KOPT-K1 (cell line): ENCODE results near the gene ROBO1.
"Not testable (repeated sequence)": the region's sequence is repeated elsewhere in the genome, so short reads cannot be mapped to it uniquely, and the experiment has no call there.

Experiments
- H3K27ac ChIP-seq: fragments of 200-600 bp; sonication (generic); 2 replicates; pipeline ENCODE4 v1.5.1; 2016; ENCODE audit warnings: antibody characterized with exemption, mild to moderate bottlenecking, low read depth, low read length; ENCODE audit not compliant: poor library complexity, severe bottlenecking
- H3K36me3 ChIP-seq: fragments of 200-600 bp; sonication (generic); 2 replicates; pipeline ENCODE4 v1.5.1; 2017; ENCODE audit warnings: antibody characterized with exemption, mild to moderate bottlenecking, low read length, moderate library complexity; ENCODE audit not compliant: insufficient read depth
- H3K9me3 ChIP-seq: fragments of 200-600 bp; sonication (generic); 2 replicates; pipeline ENCODE4 v1.5.1; 2017; ENCODE audit warnings: antibody characterized with exemption, low read length, mild to moderate bottlenecking; ENCODE audit not compliant: insufficient read depth, poor library complexity, severe bottlenecking

The ROBO1 gene

GRCh38 chr3:79326642-79327041 is 441.2 kb downstream of the ROBO1 start:
- no peaks in the 10 kb centered on the region for H3K36me3 ChIP-seq
- no peaks in the 10 kb centered on the region for H3K9me3 ChIP-seq
- H3K27ac ChIP-seq: no peak overlapping the region

GRCh38 chr3:79325833-79326383 is 441.9 kb downstream of the ROBO1 start:
- H3K36me3 ChIP-seq, H3K27ac ChIP-seq, H3K9me3 ChIP-seq: not testable (repeated sequence)

- H3K36me3 ChIP-seq: no peaks in the 10 kb centered on the region
- H3K27ac ChIP-seq: no peak overlapping the region
- H3K9me3 ChIP-seq: no peaks in the 10 kb centered on the region
These were observed 450.0 kb downstream of the ROBO1 start for GRCh38 chr3:79317551-79318518.

- H3K36me3 ChIP-seq: no peaks in the 10 kb centered on the region
- H3K9me3 ChIP-seq: no peaks in the 10 kb centered on the region
- no peak overlapping the region for H3K27ac ChIP-seq
These were observed 452.8 kb downstream of the ROBO1 start for GRCh38 chr3:79314962-79315361.

GRCh38 chr3:79314544-79314943 is 453.3 kb downstream of the ROBO1 start:
- no peaks in the 10 kb centered on the region for H3K9me3 ChIP-seq
- no peaks in the 10 kb centered on the region for H3K36me3 ChIP-seq
- H3K27ac ChIP-seq: no peak overlapping the region

- H3K9me3 ChIP-seq: no peaks in the 10 kb centered on the region
- no peak overlapping the region for H3K27ac ChIP-seq
- no peaks in the 10 kb centered on the region for H3K36me3 ChIP-seq
These were observed 457.8 kb downstream of the ROBO1 start for GRCh38 chr3:79310016-79310415.

GRCh38 chr3:79306934-79307570 is 460.7 kb downstream of the ROBO1 start:
- no peaks in the 10 kb centered on the region for H3K36me3 ChIP-seq
- no peak overlapping the region for H3K27ac ChIP-seq
- H3K9me3 ChIP-seq: no peaks in the 10 kb centered on the region

- H3K9me3 ChIP-seq, H3K27ac ChIP-seq, H3K36me3 ChIP-seq: not testable (repeated sequence)
These were observed 467.7 kb downstream of the ROBO1 start for GRCh38 chr3:79299949-79300635.

GRCh38 chr3:79297245-79297960 is 470.4 kb downstream of the ROBO1 start:
- H3K27ac ChIP-seq: no peak overlapping the region
- no peaks in the 10 kb centered on the region for H3K36me3 ChIP-seq
- H3K9me3 ChIP-seq: no peaks in the 10 kb centered on the region

- Histone ChIP-seq H3K36me3 (no peaks in the 10 kb centered on the region), H3K9me3 (no peaks in the 10 kb centered on the region), H3K27ac (no peak overlapping the region)
These were observed 480.9 kb downstream of the ROBO1 start for GRCh38 chr3:79286882-79287281.

- no peaks in the 10 kb centered on the region for H3K9me3 ChIP-seq
- H3K27ac ChIP-seq: no peak overlapping the region
- H3K36me3 ChIP-seq: no peaks in the 10 kb centered on the region
These were observed 481.9 kb downstream of the ROBO1 start for GRCh38 chr3:79285871-79286270.

GRCh38 chr3:79285380-79285779 is 482.4 kb downstream of the ROBO1 start:
- H3K9me3 ChIP-seq: no peaks in the 10 kb centered on the region
- no peak overlapping the region for H3K27ac ChIP-seq
- H3K36me3 ChIP-seq: no peaks in the 10 kb centered on the region

- Histone ChIP-seq H3K27ac (no peak overlapping the region), H3K9me3 (no peaks in the 10 kb centered on the region), H3K36me3 (no peaks in the 10 kb centered on the region)
These were observed 483.0 kb downstream of the ROBO1 start for GRCh38 chr3:79284781-79285180.

GRCh38 chr3:79278681-79279080 is 489.1 kb downstream of the ROBO1 start:
- no peaks in the 10 kb centered on the region for H3K36me3 ChIP-seq
- no peak overlapping the region for H3K27ac ChIP-seq
- no peaks in the 10 kb centered on the region for H3K9me3 ChIP-seq
